ENCODE results near the gene CLEC14A. TPM values are rescaled to one million over a fixed set of nuclear protein-coding genes. Genes with fewer than 3 reads are reported as not detected.

The CLEC14A gene
- total and polyA plus RNA-seq, 9 of the 15 experiments (the other 6 are each of a cell fraction or from before 2014, with no cell fraction given) = not detected

DNA sequence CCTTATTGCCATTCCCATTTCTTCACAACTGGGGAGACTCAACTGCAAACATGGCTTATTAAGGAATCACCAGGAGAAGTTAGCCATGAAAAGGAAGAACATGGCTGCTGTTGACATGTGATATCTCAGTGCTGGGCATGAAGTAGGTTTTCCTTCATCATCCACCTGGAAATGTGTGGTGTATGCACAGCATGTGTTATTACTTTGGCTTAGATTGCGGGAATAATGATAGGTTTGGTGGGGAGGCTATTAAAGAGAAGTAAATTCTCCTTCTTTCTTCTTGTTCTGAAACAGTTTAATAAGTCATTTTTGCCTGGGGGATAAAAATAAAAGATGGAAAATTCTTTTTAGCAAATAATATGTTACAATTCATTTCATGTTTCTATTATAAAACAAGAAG, 23.7 kb upstream of the CLEC14A start (continued):
- TF ChIP-seq CSDE1 (IDR thresholded peaks at IDR 0.05) = no peak
- no peak for TF ChIP-seq SNIP1 (IDR thresholded peaks at IDR 0.05; ENCODE audit: low read depth)
- no peak for TF ChIP-seq MCM2 (IDR thresholded peaks at IDR 0.05; ENCODE audit: low read depth)
- TF ChIP-seq DPF2 (IDR thresholded peaks at IDR 0.05) = no peak

DNA sequence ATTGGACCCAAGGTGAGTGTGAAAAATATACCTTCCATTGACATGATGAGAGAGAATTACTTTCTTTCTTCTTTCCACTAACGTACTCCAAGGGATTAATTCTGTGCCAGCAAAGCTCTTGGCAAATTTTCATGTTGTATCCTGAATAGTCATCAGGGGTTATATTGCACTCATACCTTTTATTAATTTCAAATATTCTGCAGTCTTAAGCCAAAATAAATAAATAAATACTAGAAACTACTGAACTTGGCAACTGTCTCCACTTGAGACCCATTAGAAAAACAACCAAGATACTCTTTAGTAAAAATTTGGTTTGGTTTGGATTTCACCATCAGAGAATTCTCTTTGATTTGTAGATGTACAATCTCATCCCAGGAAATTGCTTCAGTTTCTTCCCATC, 22.1 kb upstream of the CLEC14A start:
- in situ Hi-C loops (cut with MboI) = no loop called here
- H3K9me1 ChIP-seq (ENCODE audit: control insufficient read depth, insufficient read depth, low read length) = no peaks in the 10 kb centered on the region
- no peak overlapping the region for H3K4me3 ChIP-seq
- ChIA-PET POLR2A (no interaction called here), CTCF (ENCODE audit: low intra/inter-chr PET ratio) (no interaction called here)
- no peaks in the 10 kb centered on the region for H3K4me1 ChIP-seq (replicated peaks in 1 of 2; ENCODE audit: control insufficient read depth in 2 of 2, insufficient read depth in 2 of 2, low read length in 2 of 2)
- H3K27ac ChIP-seq (ENCODE audit: extremely low read depth, low read depth, low read length) = no peak overlapping the region
- no peaks in the 10 kb centered on the region for H3K27me3 ChIP-seq (ENCODE audit: control insufficient read depth in 2 of 2, insufficient read depth in 2 of 2, low read length in 2 of 2)
- ATAC-seq (no peak), DNase-seq (ENCODE audit: extremely low read depth in 1 of 4, low spot score in 3 of 4) (no peak), FAIRE-seq (no peak)
- no peaks in the 10 kb centered on the region for H3K79me2 ChIP-seq (ENCODE audit: control insufficient read depth, insufficient read depth, low read length)
- 0% methylated on average over 1 of the region's 1 CpG for WGBS (ENCODE audit: insufficient coverage, low coverage, missing lambda C conversion rate)
- H2AFZ ChIP-seq (ENCODE audit: low read depth, low read length) = no peak overlapping the region
- no peak overlapping the region for H3K9ac ChIP-seq (ENCODE audit: insufficient read depth in 1 of 2, low read depth in 2 of 2, low read length in 2 of 2)
- no peak overlapping the region for H3K4me2 ChIP-seq (ENCODE audit: insufficient read depth, low read length)
- intact Hi-C loops (cut with micrococcal nuclease) = no loop called here
- H3K9me3 ChIP-seq (replicated peaks; ENCODE audit: control insufficient read depth, insufficient read depth, low read depth, low read length) = no peaks in the 10 kb centered on the region
- H3K36me3 ChIP-seq (ENCODE audit: control insufficient read depth, insufficient read depth, low read length) = no peaks in the 10 kb centered on the region
- no peaks in the 10 kb centered on the region for H4K20me1 ChIP-seq (replicated peaks; ENCODE audit: control insufficient read depth, insufficient read depth, low read length)
- BruUV-seq (replicated peaks) = no TSS peak
- TF ChIP-seq ZZZ3 (IDR thresholded peaks at IDR 0.05) (no peak), DDX20 (tag; IDR thresholded peaks at IDR 0.05; ENCODE audit: low read depth) (no peak), PRDM10 (IDR thresholded peaks at IDR 0.05; ENCODE audit: partially characterized antibody) (no peak), ATF3 (IDR thresholded peaks at IDR 0.05) (no peak), ATF3 (CRISPR knock-in tag; conservative IDR thresholded peaks at IDR 0.05) (no peak), GABPB2 (CRISPR knock-in tag; conservative IDR thresholded peaks at IDR 0.05) (no peak), ZNF57 (CRISPR knock-in tag; IDR thresholded peaks at IDR 0.05) (no peak)
- TF ChIP-seq, protein P1, sequence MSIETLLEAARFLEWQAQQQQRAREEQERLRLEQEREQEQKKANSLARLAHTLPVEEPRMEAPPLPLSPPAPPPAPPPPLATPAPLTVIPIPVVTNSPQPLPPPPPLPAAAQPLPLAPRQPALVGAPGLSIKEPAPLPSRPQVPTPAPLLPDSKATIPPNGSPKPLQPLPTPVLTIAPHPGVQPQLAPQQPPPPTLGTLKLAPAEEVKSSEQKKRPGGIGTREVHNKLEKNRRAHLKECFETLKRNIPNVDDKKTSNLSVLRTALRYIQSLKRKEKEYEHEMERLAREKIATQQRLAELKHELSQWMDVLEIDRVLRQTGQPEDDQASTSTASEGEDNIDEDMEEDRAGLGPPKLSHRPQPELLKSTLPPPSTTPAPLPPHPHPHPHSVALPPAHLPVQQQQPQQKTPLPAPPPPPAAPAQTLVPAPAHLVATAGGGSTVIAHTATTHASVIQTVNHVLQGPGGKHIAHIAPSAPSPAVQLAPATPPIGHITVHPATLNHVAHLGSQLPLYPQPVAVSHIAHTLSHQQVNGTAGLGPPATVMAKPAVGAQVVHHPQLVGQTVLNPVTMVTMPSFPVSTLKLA (conservative IDR thresholded peaks at IDR 0.05) = no peak
- TF ChIP-seq, protein P2, sequence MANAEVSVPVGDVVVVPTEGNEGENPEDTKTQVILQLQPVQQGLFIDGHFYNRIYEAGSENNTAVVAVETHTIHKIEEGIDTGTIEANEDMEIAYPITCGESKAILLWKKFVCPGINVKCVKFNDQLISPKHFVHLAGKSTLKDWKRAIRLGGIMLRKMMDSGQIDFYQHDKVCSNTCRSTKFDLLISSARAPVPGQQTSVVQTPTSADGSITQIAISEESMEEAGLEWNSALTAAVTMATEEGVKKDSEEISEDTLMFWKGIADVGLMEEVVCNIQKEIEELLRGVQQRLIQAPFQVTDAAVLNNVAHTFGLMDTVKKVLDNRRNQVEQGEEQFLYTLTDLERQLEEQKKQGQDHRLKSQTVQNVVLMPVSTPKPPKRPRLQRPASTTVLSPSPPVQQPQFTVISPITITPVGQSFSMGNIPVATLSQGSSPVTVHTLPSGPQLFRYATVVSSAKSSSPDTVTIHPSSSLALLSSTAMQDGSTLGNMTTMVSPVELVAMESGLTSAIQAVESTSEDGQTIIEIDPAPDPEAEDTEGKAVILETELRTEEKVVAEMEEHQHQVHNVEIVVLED (CRISPR knock-in tag; IDR thresholded peaks at IDR 0.05) = no peak
